ENCODE data around the gene KIR2DL3. TPM values are rescaled to one million over a fixed set of nuclear protein-coding genes. Genes with fewer than 3 reads are reported as not detected.

Gene KIR2DL3
- total RNA-seq, 1 donor from 2014 or later, result not detected

DNA sequence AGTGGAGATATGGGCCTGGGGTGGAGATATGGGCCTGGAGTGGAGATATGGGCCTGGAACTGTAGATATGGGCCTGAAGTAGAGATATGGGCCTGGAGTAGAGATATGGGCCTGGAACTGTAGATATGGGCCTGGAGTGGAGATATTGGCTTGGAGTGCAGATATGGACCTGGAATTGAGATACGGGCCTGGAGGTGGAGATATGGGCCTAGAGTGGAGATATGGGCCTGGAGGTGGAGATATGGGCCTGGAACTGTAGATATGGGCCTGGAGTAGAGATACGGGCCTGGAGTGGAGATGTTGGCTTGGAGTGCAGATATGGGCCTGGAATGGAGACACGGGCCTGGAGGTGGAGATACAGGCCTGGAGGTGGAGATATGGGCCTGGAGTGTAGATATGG, 13.7 kb upstream of the KIR2DL3 start:
- Mint-ChIP-seq H3K27ac (ENCODE audit: unreplicated experiment) (no peak overlapping the region), H3K36me3 (ENCODE audit: low read depth) (peaks cover 16% of the 10 kb centered on the region), H3K27me3 (ENCODE audit: low read depth) (no peaks in the 10 kb centered on the region), H3K4me1 (no peaks in the 10 kb centered on the region), H3K9me3 (peaks cover 36% of the 10 kb centered on the region), H3K4me3 (no peak overlapping the region)
- TF ChIP-seq, protein P1, sequence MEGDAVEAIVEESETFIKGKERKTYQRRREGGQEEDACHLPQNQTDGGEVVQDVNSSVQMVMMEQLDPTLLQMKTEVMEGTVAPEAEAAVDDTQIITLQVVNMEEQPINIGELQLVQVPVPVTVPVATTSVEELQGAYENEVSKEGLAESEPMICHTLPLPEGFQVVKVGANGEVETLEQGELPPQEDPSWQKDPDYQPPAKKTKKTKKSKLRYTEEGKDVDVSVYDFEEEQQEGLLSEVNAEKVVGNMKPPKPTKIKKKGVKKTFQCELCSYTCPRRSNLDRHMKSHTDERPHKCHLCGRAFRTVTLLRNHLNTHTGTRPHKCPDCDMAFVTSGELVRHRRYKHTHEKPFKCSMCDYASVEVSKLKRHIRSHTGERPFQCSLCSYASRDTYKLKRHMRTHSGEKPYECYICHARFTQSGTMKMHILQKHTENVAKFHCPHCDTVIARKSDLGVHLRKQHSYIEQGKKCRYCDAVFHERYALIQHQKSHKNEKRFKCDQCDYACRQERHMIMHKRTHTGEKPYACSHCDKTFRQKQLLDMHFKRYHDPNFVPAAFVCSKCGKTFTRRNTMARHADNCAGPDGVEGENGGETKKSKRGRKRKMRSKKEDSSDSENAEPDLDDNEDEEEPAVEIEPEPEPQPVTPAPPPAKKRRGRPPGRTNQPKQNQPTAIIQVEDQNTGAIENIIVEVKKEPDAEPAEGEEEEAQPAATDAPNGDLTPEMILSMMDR (conservative IDR thresholded peaks at IDR 0.05), result no peak
- no peak for DNase-seq (ENCODE audit: low read depth, low spot score)

DNA sequence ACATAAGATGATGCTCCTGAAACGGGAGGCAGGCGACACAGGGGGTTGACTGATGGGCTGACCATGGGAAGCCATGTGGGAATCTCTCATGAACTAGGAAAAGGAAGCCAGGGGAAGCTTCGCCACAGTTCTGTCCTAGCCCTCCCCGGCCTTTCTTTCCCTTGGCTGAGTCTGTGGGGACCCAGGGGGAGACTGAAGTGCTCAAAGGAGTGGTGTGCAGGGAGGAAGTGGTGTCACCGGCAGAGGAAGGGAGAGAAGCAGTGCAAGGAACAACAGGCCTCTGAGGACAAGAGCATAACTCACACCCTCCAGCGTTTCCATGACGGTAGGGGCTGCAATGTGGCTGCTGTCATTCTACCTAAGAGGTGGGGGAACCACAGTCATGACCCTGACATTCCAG, 13.0 kb upstream of the KIR2DL3 start:
- peaks cover 34% of the 10 kb centered on the region for H3K9me3 Mint-ChIP-seq
- DNase-seq (ENCODE audit: low read depth, low spot score), result no peak
- no peaks in the 10 kb centered on the region for H3K27me3 Mint-ChIP-seq (ENCODE audit: low read depth)
- H3K36me3 Mint-ChIP-seq (ENCODE audit: low read depth), result peaks cover 16% of the 10 kb centered on the region
- TF ChIP-seq, protein P1 (conservative IDR thresholded peaks at IDR 0.05), result no peak
- H3K27ac Mint-ChIP-seq (ENCODE audit: unreplicated experiment), result no peak overlapping the region
- H3K4me1 Mint-ChIP-seq, result no peaks in the 10 kb centered on the region
- no peak overlapping the region for H3K4me3 Mint-ChIP-seq

DNA sequence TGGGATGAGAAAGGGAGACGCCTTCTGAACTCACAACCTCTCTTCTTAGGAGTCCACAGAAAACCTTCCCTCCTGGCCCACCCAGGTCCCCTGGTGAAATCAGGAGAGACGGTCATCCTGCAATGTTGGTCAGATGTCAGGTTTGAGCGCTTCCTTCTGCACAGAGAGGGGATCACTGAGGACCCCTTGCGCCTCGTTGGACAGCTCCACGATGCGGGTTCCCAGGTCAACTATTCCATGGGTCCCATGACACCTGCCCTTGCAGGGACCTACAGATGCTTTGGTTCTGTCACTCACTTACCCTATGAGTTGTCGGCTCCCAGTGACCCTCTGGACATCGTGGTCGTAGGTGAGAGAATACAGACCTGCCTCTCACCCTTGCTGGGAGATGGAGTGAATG, 10.8 kb upstream of the KIR2DL3 start:
- Mint-ChIP-seq H3K4me3 (no peak overlapping the region), H3K4me1 (no peaks in the 10 kb centered on the region), H3K36me3 (ENCODE audit: low read depth) (peaks cover 16% of the 10 kb centered on the region), H3K27ac (ENCODE audit: unreplicated experiment) (no peak overlapping the region), H3K9me3 (peaks cover 35% of the 10 kb centered on the region), H3K27me3 (ENCODE audit: low read depth) (no peaks in the 10 kb centered on the region)
- DNase-seq (ENCODE audit: low read depth, low spot score), result no peak
- TF ChIP-seq, protein P1 (conservative IDR thresholded peaks at IDR 0.05), result no peak

DNA sequence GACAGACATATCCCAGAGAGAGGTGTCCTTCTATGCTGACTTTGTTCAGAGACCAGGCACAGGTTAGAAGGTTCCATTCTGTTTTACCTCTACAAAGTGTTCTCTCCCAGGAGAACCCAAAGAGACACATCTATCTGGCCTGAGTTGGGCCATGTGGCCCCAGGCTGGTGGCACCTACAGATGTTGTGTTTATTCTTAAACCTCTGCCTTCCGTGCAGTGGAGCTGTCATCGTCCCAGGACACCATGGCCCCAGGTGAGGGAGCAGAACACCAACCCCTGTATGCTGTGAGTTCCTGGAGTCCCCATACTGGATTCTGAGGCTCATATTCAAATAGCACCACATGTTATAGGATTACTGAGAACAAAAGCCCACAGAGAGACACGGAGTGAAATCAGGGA, 10.1 kb upstream of the KIR2DL3 start:
- Mint-ChIP-seq H3K27me3 (ENCODE audit: low read depth) (no peaks in the 10 kb centered on the region), H3K4me1 (no peaks in the 10 kb centered on the region), H3K36me3 (ENCODE audit: low read depth) (peaks cover 11% of the 10 kb centered on the region), H3K4me3 (no peak overlapping the region), H3K9me3 (peaks cover 36% of the 10 kb centered on the region), H3K27ac (ENCODE audit: unreplicated experiment) (no peak overlapping the region)
- TF ChIP-seq, protein P1 (conservative IDR thresholded peaks at IDR 0.05), result no peak
- no peak for DNase-seq (ENCODE audit: low read depth, low spot score)

DNA sequence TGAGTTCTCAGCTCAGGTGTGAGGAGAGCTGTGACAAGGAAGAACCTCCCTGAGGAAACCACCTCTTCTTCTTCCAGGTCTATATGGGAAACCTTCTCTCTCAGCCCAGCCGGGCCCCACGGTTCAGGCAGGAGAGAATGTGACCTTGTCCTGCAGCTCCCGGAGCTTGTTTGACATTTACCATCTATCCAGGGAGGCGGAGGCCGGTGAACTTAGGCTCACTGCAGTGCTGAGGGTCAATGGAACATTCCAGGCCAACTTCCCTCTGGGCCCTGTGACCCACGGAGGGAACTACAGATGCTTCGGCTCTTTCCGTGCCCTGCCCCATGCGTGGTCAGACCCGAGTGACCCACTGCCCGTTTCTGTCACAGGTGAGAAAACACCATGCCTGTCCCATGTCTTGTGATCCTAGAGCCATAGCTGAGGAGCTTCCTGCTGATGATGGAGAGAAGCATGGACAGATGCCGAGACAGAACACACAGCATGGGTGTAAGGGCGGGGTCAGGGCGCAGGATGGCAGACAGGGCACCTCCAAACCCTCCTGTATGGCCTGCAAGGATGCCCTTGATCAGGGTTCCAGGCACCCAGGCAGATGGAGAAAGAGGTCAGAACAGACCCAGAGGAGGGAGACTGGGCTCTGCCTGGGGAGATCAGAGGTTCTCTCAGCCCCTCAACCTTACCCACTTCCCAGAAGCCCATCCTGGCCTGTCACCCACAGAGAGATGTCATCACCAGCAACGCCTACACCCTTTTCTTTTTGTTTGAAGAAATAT, 8.7 kb upstream of the KIR2DL3 start:
- no peak for DNase-seq (ENCODE audit: low read depth, low spot score)
- Mint-ChIP-seq H3K4me1 (no peaks in the 10 kb centered on the region), H3K27me3 (ENCODE audit: low read depth) (no peaks in the 10 kb centered on the region), H3K36me3 (ENCODE audit: low read depth) (peaks cover 9% of the 10 kb centered on the region), H3K27ac (ENCODE audit: unreplicated experiment) (no peak overlapping the region), H3K9me3 (peaks cover 33% of the 10 kb centered on the region), H3K4me3 (no peak overlapping the region)
- TF ChIP-seq, protein P1 (conservative IDR thresholded peaks at IDR 0.05), result no peak

All from neural crest cell (in vitro differentiated cells).